ENCODE measurements around the gene TMEM121. TPM values are rescaled to one million over a fixed set of nuclear protein-coding genes. Genes with fewer than 3 reads are reported as not detected.

TMEM121 gene
- polyA plus RNA-seq, 1 experiment = 4.6 TPM

DNA sequence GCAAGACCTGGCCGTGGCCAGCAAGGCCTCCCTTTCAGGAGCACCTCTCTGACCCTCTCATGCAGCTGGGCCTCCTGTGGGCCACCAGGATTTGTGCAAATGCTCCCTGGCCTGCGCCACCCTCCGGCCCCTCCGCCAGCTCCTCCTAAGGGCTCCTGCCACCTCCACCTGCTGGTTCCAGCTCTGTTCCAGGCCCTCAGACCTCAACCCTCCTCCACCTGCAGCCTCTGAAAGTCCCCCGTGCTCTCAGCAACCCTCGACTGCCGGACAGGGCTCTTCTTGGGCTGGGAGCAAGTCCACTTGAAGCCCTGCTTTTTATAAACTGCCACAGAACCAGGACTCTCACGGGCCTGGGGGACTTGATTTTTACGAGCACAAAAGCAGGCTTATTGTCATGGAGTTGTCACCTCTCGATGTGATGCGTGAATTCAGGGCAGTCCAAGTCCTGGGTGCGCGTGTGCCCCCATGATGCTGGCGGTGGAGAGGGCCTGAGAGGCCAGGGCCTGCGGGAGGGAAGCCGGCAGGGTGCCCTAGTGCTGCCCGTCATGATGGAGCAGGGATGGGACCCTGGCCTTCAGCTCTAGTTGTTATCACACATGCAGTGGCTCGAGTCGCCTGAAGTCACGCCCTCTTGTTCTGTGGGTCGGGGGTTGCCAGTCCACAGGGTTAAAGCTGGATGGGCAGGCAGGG, 26.2 kb upstream of the TMEM121 start:
- H3K27me3 ChIP-seq (ENCODE audit: control insufficient read depth, insufficient read depth, low read length) = no peaks in the 10 kb centered on the region
- no peak for DNase-seq (ENCODE audit: low read depth)
- H3K4me3 ChIP-seq (ENCODE audit: low read depth, low read length) = no peak overlapping the region
- no peaks in the 10 kb centered on the region; the same call in 1 of the 2 replicates for H3K36me3 ChIP-seq (ENCODE audit: control insufficient read depth, insufficient read depth, low read length)
- ChIA-PET CTCF (no interaction called here), POLR2A (no interaction called here)
- TF ChIP-seq, protein P1, sequence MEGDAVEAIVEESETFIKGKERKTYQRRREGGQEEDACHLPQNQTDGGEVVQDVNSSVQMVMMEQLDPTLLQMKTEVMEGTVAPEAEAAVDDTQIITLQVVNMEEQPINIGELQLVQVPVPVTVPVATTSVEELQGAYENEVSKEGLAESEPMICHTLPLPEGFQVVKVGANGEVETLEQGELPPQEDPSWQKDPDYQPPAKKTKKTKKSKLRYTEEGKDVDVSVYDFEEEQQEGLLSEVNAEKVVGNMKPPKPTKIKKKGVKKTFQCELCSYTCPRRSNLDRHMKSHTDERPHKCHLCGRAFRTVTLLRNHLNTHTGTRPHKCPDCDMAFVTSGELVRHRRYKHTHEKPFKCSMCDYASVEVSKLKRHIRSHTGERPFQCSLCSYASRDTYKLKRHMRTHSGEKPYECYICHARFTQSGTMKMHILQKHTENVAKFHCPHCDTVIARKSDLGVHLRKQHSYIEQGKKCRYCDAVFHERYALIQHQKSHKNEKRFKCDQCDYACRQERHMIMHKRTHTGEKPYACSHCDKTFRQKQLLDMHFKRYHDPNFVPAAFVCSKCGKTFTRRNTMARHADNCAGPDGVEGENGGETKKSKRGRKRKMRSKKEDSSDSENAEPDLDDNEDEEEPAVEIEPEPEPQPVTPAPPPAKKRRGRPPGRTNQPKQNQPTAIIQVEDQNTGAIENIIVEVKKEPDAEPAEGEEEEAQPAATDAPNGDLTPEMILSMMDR (IDR thresholded peaks at IDR 0.05; ENCODE audit: insufficient read depth, low read depth, low read length) = no peak

DNA sequence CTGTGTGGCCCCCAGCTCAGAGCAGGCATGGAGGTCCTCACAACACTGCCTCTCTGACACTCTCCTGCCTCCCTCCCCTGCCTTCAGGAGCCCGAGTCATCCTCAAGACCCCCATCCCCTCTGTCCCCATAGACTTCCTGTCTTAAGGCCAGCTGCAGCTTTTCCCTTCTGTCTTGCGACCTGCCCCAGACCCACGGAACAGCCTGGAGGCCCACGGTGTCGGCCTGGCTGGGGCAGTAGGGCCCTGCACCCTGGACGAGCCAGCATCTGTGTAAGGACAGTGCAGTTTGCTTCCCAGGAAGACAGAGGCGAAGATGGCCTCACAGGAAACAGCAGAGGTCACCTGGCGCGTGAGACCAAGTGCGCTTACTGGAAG, 25.7 kb upstream of the TMEM121 start:
- ChIA-PET CTCF (no interaction called here), POLR2A (no interaction called here)
- DNase-seq (ENCODE audit: low read depth) = no peak
- H3K36me3 ChIP-seq (ENCODE audit: control insufficient read depth, insufficient read depth, low read length) = no peaks in the 10 kb centered on the region; the same call in 1 of the 2 replicates
- H3K4me3 ChIP-seq (ENCODE audit: low read depth, low read length) = no peak overlapping the region
- TF ChIP-seq, protein P1 (IDR thresholded peaks at IDR 0.05; ENCODE audit: insufficient read depth, low read depth, low read length) = no peak
- no peaks in the 10 kb centered on the region for H3K27me3 ChIP-seq (ENCODE audit: control insufficient read depth, insufficient read depth, low read length)

DNA sequence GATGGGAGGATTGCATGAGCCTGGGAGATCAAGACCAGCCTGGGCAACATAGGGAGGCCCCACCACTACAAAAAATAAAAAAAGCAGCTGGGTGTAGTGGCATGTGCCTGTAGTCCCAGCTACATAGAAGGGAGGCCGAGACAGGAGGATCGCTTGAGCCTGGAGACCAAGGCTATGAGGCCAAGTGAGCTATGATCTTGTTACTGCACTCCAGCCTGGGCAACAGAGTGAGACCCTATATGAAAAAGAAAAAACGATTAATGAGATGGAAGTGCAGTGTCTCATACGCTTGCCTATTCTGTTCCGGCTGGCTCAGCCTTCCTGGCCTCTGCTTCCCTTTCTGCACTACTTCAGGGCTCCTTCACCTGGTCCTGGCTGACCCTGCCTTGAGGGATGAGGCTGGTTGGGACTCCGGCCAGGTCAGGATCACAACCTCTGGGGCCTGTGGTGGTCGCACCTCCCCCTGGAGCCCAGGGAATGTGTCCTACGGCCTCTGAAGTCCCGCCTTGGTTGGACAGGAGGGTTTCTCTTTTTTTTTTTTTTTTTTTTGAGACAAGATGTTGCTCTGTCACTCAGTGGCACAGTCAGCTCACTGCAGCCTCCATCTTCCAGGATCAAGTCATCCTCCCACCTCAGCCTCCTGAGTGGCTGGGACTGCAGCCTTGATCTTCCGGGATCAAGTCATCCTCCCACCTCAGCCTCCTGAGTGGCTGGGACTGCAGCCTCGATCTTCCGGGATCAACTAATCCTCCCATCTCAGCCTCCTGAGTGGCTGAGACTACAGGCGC, 24.7 kb upstream of the TMEM121 start:
- H3K36me3 ChIP-seq (ENCODE audit: control insufficient read depth, insufficient read depth, low read length) = no peaks in the 10 kb centered on the region; the same call in 1 of the 2 replicates
- no peaks in the 10 kb centered on the region for H3K27me3 ChIP-seq (ENCODE audit: control insufficient read depth, insufficient read depth, low read length)
- no peak overlapping the region for H3K4me3 ChIP-seq (ENCODE audit: low read depth, low read length)
- ChIA-PET POLR2A (no interaction called here), CTCF (no interaction called here)
- TF ChIP-seq, protein P1 (IDR thresholded peaks at IDR 0.05; ENCODE audit: insufficient read depth, low read depth, low read length) = no peak
- no peak for DNase-seq (ENCODE audit: low read depth)

DNA sequence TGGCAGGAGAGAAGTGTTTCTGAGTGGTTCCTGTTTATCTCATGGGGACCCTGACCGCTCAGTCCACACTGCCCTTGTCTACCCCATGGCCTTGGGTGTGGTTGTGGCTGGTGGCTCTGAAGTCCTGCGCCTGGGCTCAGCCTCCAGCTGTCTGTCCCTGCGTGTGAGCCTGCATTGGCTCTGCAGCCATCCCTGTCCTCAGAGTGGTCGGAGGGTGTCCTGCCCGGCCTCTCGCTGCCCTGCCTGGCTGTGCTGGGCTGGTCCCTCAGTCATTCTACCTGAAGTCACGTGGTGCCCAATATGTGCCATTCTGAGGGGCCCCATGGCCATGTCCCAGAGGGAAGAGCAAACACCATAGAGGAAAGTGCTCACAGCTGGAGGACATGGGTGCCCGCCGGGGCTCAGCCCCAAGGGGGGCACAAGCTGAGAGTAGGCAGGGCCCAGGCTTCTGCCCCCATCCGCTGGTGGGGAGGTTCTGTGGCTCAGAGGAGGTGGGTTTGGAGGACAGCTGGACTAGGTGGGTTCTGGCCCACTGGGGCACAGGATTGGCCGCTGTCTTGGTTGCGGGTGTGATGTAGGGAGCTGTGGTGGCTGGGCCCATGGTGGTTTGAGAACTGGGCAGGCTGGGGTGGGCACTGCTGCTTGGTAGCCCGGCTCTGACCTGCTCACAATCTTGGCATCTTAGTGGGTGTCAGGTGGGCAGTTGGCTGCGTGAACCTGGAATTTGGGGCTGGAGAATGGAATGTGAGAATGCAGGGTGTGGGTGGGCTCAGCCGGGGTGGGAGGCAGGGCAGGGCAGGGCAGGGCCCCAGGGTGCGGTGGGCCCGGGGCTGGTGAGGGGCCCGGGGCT, 23.7 kb upstream of the TMEM121 start:
- no peak for DNase-seq (ENCODE audit: low read depth)
- Histone ChIP-seq H3K4me3 (ENCODE audit: low read depth, low read length) (no peak overlapping the region), H3K36me3 (ENCODE audit: control insufficient read depth, insufficient read depth, low read length) (no peaks in the 10 kb centered on the region; the same call in 1 of the 2 replicates), H3K27me3 (ENCODE audit: control insufficient read depth, insufficient read depth, low read length) (no peaks in the 10 kb centered on the region; the same call in 1 of the 2 replicates)
- CTCF ChIA-PET = no interaction called here
- TF ChIP-seq, protein P1 (IDR thresholded peaks at IDR 0.05; ENCODE audit: insufficient read depth, low read depth, low read length) = no peak
- POLR2A ChIA-PET = no interaction called here

DNA sequence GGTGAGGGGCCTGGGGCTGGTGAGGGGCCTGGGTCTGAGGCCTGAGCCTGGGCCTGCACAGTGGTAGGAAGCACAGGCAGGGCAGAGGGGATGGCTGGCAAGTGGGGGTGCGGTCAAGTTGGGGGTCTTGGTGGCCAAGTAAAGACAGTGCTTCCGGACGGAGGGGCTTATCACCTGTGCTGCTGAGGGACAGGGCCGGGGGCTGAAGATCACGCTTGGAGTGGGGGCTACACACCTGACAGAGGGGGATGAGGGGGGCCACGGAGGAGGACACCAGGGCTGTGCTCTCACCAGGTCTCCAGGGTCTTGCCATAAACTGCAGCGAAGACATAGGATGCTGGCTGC, 23.1 kb upstream of the TMEM121 start:
- CTCF ChIA-PET = interaction anchor here (1.3 kb wide), 1 partner anchor 22 kb away, joined by 4 read pairs; no protein-coding TSS in a partner anchor
- POLR2A ChIA-PET = no interaction called here
- TF ChIP-seq, protein P1 (IDR thresholded peaks at IDR 0.05; ENCODE audit: insufficient read depth, low read depth, low read length) = no peak

More for the DNA sequence above, 23.1 kb upstream of the TMEM121 start:
- DNase-seq (ENCODE audit: low read depth) = no peak
- Histone ChIP-seq H3K27me3 (ENCODE audit: control insufficient read depth, insufficient read depth, low read length) (no peaks in the 10 kb centered on the region; the same call in 1 of the 2 replicates), H3K4me3 (ENCODE audit: low read depth, low read length) (no peak overlapping the region), H3K36me3 (ENCODE audit: control insufficient read depth, insufficient read depth, low read length) (no peaks in the 10 kb centered on the region; the same call in 1 of the 2 replicates)

Measured in BJ (cell line).